Neural cell (in vitro differentiated cells): ENCODE results near the gene C11orf68. TPM values are rescaled to one million over a fixed set of nuclear protein-coding genes. Genes with fewer than 3 reads are reported as not detected.

Experiments
- H2AFZ ChIP-seq: fragments of 200-600, 300-800 bp; sonication (generic), shearing (Covaris generic); 2 replicates; pipeline ENCODE4 v1.6.0; 2014; ENCODE audit warnings: low read depth, mild to moderate bottlenecking, antibody characterized with exemption, low read length, moderate library complexity
- H3F3A ChIP-seq: fragments of 200-600 bp; shearing (Covaris generic); 2 replicates; pipeline ENCODE4 v1.6.1; 2016; ENCODE audit warnings: mild to moderate bottlenecking, moderate library complexity, mixed read lengths, antibody characterized with exemption, low read length; ENCODE audit not compliant: insufficient read depth, poor library complexity, severe bottlenecking
- H3K27ac ChIP-seq: fragments of 200-600, 300-800 bp; sonication (generic), shearing (Covaris generic); 2 replicates; pipeline ENCODE4 v1.5.1; 2014; ENCODE audit warnings: mild to moderate bottlenecking, low read length, moderate library complexity
- H3K27me3 ChIP-seq: fragments of 300-800, 200-600 bp; sonication (generic), shearing (Covaris generic); 2 replicates; pipeline ENCODE4 v1.6.0; 2014; ENCODE audit warnings: mild to moderate bottlenecking, low read depth, low read length, moderate library complexity; ENCODE audit not compliant: insufficient read depth
- H3K36me3 ChIP-seq: fragments of 300-800, 200-600 bp; sonication (generic), shearing (Covaris generic); 2 replicates; pipeline ENCODE4 v1.5.1; 2014; ENCODE audit warnings: mild to moderate bottlenecking, antibody characterized with exemption, low read length, moderate library complexity; ENCODE audit not compliant: insufficient read depth
- H3K4me2 ChIP-seq: fragments of 300-800, 200-600 bp; sonication (generic), shearing (Covaris generic); 2 replicates; pipeline ENCODE4 v1.6.0; 2014; ENCODE audit warnings: mild to moderate bottlenecking, low read length
- H3K4me3 ChIP-seq: fragments of 300-800, 200-600 bp; sonication (generic), shearing (Covaris generic); 2 replicates; pipeline ENCODE4 v1.5.1; 2014; ENCODE audit warnings: mild to moderate bottlenecking, low read length, moderate library complexity
- H3K79me2 ChIP-seq: fragments of 200-600 bp; shearing (Covaris generic); replicated peaks from 2 replicates; pipeline ENCODE4 v1.6.0; 2014; ENCODE audit warnings: mild to moderate bottlenecking, low read length, moderate library complexity; ENCODE audit not compliant: insufficient read depth
- H3K9ac ChIP-seq: fragments of 300-800, 200-600 bp; sonication (generic), shearing (Covaris generic); 2 replicates; pipeline ENCODE4 v1.6.1; 2016; ENCODE audit warnings: mild to moderate bottlenecking, low read length, mixed read lengths
- H3K9me2 ChIP-seq: fragments of 200-600 bp; shearing (Covaris generic); 2 replicates; pipeline ENCODE4 v1.6.1; 2016; ENCODE audit warnings: mild to moderate bottlenecking, low read length, mixed read lengths; ENCODE audit not compliant: insufficient read depth
- H3K9me3 ChIP-seq: fragments of 200-600, 300-800 bp; sonication (generic), shearing (Covaris generic); 2 replicates; pipeline ENCODE4 v1.6.1; 2016; ENCODE audit warnings: mild to moderate bottlenecking, mixed run types, low read length, moderate library complexity, mixed read lengths
- H4K20me1 ChIP-seq: fragments of 200-600 bp; shearing (Covaris generic); 2 replicates; pipeline ENCODE4 v1.6.1; 2016; ENCODE audit warnings: mild to moderate bottlenecking, mixed run types; ENCODE audit not compliant: insufficient read depth
- CTCF ChIP-seq: fragments of 450-650 bp; IDR thresholded peaks from 2 replicates; pipeline ENCODE4 v1.5.1; 2014; ENCODE audit warnings: antibody characterized with exemption, mild to moderate bottlenecking, moderate library complexity; ENCODE audit not compliant: poor library complexity, severe bottlenecking
- EP300 ChIP-seq: fragments of 450-650 bp; conservative IDR thresholded peaks from 2 replicates; pipeline ENCODE4 v1.6.1; 2014; ENCODE audit warnings: antibody characterized with exemption, mild to moderate bottlenecking, moderate library complexity; ENCODE audit not compliant: poor library complexity, severe bottlenecking
- EZH2 ChIP-seq: fragments of 200-600, 300-800 bp; shearing (Covaris generic), sonication (generic); IDR thresholded peaks from 2 replicates; pipeline ENCODE4 v1.6.1; 2014; ENCODE audit warnings: antibody characterized with exemption, low read length, borderline replicate concordance, mild to moderate bottlenecking; ENCODE audit not compliant: insufficient read depth, poor library complexity, severe bottlenecking
- MXI1 ChIP-seq: fragments of 450-650 bp; conservative IDR thresholded peaks from 2 replicates; pipeline ENCODE4 v1.6.1; 2014; ENCODE audit warnings: antibody characterized with exemption, mild to moderate bottlenecking; ENCODE audit not compliant: poor library complexity, severe bottlenecking
- POLR2AphosphoS5 ChIP-seq: IDR thresholded peaks from 2 replicates; pipeline ENCODE4 v1.6.1; 2012
- RAD21 ChIP-seq: fragments of 450-650 bp; conservative IDR thresholded peaks from 2 replicates; pipeline ENCODE4 v1.6.1; 2014; ENCODE audit warnings: antibody characterized with exemption, mild to moderate bottlenecking, moderate library complexity
- REST ChIP-seq: IDR thresholded peaks from 2 replicates; pipeline ENCODE4 v1.6.1; 2012; ENCODE audit warnings: borderline replicate concordance
- SMC3 ChIP-seq: fragments of 450-650 bp; conservative IDR thresholded peaks from 2 replicates; pipeline ENCODE4 v1.6.1; 2014; ENCODE audit warnings: antibody characterized with exemption, mild to moderate bottlenecking, moderate library complexity; ENCODE audit not compliant: poor library complexity
- TAF1 ChIP-seq: IDR thresholded peaks from 2 replicates; pipeline ENCODE4 v1.6.1; 2012; ENCODE audit warnings: low read depth
- polyA plus RNA-seq: library from polyadenylated mRNA; depleted of rRNA; stranded (reverse); fragments of >200 nt; gene quantifications from 2 replicates; pipeline ENCODE4 v1.2.3, GENCODE V29; 2014

Gene C11orf68
- polyA plus RNA-seq, 1 donor from 2014 or later: 13.3 TPM

- Histone ChIP-seq H4K20me1 (no peaks in the 10 kb centered on the region), H3F3A (peaks cover 4% of the 10 kb centered on the region), H3K4me2 (peak overlapping the region; percentile 94), H3K9me3 (no peaks in the 10 kb centered on the region), H3K36me3 (no peaks in the 10 kb centered on the region), H3K79me2 (peaks cover 17% of the 10 kb centered on the region), H3K9me2 (no peaks in the 10 kb centered on the region), H3K27me3 (no peaks in the 10 kb centered on the region), H2AFZ (no peak overlapping the region), H3K27ac (peak overlapping the region; percentile 92), H3K4me3 (peak overlapping the region; percentile 96), H3K9ac (peak overlapping the region; percentile 97)
- TF ChIP-seq EP300: no peak
- no peak for TF ChIP-seq POLR2AphosphoS5
- TF ChIP-seq SMC3: no peak
- no peak for TF ChIP-seq EZH2
- no peak for TF ChIP-seq TAF1
- TF ChIP-seq CTCF: no peak
- TF ChIP-seq RAD21: no peak
- no peak for TF ChIP-seq REST
- no peak for TF ChIP-seq MXI1
Measured at GRCh38 chr11:65886826-65887722, 31.8 kb downstream of the C11orf68 start.

GRCh38 chr11:65885808-65886536, 32.9 kb downstream of the C11orf68 start:
- no peak for TF ChIP-seq MXI1
- no peak for TF ChIP-seq REST
- no peak for TF ChIP-seq RAD21
- no peak for TF ChIP-seq TAF1
- no peak for TF ChIP-seq POLR2AphosphoS5
- TF ChIP-seq SMC3: no peak
- no peak for TF ChIP-seq CTCF
- no peak for TF ChIP-seq EZH2
- TF ChIP-seq EP300: no peak
- Histone ChIP-seq H3K4me2 (no peak overlapping the region), H3K27ac (no peak overlapping the region)

More at GRCh38 chr11:65885808-65886536, 32.9 kb downstream of the C11orf68 start:
- H3K9me3 ChIP-seq: no peaks in the 10 kb centered on the region
- H3K79me2 ChIP-seq: peaks cover 17% of the 10 kb centered on the region
- H3K9me2 ChIP-seq: no peaks in the 10 kb centered on the region
- H3K4me3 ChIP-seq: peak overlapping the region; percentile 96
- H3F3A ChIP-seq: peaks cover 4% of the 10 kb centered on the region
- no peak overlapping the region for H2AFZ ChIP-seq
- no peaks in the 10 kb centered on the region for H4K20me1 ChIP-seq
- H3K9ac ChIP-seq: peak overlapping the region; percentile 26
- H3K36me3 ChIP-seq: no peaks in the 10 kb centered on the region
- no peaks in the 10 kb centered on the region for H3K27me3 ChIP-seq
